ENCODE results near the gene MNT.

The MNT gene

DNA sequence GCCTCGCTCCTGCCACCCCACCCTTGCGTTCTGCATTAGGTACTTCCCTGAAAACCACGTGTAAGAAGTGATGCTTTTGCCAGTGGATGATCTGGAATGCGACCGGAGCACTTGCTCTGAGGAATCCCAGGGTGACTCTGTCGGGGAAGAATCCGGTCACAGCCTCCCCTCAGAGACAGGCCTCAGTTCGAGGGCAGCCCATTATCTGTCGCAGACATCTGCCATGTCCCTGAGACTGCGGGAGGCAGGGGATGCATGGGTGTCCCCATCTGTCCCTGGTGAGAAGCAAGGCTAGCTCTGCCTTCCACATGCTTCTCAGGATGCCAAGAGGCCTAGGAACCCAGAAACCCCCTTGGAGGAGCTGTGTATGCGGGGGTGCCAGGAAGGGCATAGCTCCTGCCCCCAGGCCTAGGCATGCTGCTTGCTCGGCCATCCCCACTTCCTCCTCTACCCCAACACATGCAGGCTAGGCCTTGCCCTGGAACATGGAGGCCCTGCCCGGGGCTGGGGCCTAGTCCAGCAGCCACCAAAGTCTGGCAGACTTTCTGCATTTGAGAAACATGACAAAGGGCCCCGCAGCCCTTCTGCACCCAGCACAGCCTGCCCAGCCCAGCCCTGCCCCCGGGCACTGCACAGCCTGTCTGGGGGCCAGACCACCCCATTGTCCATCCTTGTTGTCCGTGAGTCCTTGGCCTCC lies 20.5 kb downstream of the MNT start:
- DNase-seq = no peak

DNA sequence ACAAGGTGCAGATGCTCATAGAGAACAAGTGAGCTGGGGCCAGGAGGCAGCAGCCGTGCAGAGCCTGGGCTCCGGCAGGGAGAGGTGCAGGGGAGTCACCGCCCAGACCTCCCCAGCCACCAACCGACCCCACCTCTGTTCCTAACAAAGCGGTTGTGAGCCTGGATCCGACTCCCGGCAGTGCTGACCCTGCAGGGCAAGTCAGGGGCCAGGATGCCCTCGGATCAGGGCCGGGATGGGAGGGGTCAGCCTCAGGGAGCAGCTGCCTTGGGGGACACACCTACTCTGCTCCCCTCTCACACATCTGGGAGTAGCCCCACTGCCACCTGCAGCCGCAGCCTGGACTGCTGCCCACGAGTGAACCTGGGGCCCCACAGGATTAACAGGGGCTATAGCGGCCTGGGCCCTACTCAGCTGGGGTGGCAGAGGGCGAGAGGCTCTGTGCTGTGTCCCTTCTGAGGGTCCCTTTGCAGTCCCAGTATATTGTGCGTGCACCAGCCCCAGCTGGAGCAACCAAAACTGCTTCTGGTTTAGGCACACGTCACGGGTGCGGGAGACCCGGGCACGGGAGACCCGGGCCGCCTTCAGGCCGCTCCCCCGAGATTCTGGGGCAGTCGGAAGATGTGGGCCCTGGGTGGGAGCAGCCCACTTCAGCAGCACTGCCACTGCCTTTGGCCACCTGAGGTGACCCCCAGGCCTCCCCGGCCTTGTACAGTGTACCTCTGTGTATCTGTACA lies 21.2 kb downstream of the MNT start:
- DNase-seq = no peak

DNA sequence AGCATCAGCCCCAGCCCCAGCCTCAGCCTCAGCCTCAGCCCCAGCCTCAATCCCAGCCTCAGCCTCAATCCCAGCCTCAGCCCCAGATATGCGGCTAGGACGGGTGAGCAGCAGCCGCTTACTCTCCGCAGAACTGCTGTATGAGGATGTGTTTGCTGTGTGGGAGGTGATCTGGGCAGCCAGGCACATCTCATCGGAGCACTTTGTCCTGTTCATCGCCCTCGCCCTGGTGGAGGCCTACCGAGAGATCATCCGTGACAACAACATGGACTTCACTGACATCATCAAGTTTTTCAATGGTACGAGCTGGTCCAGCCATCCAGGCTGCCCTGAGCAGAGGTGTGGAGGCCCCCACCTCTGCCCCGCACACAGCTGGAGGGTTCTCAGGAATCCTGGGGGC lies 22.0 kb downstream of the MNT start:
- no peak for DNase-seq

DNA sequence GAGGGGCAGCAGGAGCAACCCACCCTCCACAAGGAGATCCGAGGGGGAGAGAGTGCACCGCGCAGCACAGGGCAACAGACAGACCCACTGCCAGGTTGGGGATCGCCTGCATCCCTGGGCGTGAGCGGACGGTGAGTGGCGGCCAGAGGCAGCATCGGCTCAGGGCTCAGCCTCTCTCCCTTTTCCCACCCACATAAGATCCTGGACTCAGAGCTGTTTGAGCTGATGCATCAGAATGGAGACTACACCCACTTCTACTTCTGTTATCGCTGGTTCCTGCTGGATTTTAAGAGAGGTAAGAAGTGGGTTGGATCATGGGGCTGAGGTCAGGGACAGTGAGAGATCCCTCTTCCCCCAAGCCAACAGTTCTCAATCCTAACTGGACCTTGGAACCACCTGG lies 23.2 kb downstream of the MNT start:
- DNase-seq = no peak

DNA sequence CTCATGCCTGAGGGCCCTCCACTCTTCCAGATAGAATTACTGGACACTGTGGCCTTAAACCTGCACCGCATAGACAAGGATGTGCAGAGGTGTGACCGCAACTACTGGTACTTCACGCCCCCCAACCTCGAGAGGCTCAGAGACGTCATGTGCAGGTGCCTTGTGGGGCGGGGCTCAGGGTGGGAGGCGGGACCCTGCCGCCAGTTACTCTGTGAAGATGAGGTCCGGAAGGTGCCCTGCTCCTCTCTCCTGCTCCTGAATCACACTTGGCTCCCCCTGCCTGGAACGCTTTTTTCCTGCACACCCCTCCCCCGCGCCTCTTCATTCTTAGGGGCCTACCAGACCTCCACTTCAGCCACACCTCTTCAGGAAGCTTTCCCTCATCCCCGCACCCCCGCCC lies 24.8 kb downstream of the MNT start:
- no peak for DNase-seq

DNA sequence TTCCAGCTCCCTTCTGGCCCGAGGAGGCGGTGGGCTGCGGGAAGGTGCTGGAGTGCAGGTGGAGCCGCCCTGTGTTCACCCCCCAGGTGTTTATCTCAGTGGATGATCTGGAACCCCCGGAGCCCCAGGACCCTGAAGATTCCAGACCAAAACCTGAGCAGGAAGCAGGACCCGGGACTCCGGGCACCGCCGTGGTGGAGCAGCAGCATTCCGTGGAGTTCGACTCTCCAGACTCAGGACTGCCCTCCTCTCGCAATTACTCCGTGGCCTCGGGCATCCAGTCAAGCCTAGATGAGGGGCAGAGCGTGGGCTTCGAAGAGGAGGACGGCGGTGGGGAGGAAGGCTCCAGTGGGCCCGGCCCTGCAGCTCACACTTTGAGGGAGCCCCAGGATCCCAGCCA lies 25.5 kb downstream of the MNT start:
- DNase-seq = no peak

DNA sequence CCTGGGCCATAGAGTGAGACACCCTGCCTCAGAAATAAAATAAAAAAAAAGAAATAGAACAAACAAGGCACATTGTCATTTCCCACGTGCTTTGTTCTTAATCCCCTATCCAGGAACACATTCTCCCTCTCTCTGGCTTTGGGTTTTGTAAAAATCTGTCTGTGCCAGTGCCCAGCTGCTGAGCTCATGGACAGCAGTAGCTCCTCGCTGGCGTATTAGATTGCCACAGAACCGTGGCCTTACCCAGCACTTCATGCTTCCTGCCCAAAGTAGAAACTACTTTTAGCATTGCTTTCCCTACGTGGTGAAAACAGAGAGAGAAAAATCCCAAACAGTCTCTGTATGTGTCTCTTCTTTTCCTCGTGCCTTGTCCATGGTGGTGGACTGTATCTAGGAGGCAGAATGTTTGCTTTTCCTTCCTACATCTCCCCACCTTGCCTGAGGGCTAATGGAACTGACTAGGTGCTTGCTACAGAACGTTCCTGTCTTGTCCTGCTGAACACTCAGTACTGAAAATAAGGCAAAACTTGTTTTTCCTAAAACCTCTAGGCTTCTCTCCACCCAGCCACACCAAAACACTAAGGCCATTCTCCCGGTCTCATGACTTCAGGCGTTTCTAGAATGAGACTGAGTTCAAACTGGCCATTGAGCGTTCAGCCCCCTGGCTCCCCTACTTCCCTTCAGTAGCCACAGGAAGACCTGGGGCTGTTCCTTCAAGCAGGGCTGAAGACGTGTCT lies 26.1 kb downstream of the MNT start:
- no peak for DNase-seq

DNA sequence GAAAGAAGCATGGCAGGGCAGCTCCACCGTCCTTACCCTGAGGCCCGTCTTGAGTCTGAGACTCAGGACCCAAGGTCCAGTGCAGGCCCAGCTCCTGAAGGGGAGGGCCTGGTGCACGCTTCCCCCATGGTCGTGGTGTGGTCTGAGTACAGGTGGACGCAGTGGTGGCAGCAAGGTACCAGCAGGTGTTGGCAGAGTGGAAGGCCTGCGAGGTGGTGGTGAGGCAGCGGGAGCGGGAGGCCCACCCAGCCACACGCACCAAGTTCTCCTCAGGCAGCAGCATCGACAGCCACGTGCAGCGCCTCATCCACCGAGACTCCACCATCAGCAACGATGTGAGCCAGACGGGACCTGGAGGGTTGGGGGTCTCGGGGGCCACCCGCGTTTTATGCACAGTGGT lies 27.7 kb downstream of the MNT start:
- DNase-seq = no peak

DNA sequence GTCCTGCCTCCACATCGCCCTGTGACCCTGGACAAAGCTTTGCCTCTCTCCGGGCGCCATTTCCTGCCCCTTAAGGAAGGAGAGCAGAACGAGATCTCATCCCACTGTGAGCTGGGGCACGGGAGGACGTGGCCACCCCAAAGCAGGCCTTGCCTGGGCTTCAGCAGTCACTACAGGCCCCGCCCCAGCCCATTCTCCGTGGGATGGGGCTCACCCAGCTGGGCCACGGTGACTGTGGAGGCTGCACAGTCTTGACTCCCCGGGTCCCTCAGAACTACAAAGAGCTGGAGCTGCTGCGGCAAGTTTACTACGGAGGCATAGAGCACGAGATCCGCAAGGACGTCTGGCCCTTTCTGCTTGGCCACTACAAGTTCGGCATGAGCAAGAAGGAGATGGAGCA lies 28.2 kb downstream of the MNT start:
- DNase-seq = no peak

DNA sequence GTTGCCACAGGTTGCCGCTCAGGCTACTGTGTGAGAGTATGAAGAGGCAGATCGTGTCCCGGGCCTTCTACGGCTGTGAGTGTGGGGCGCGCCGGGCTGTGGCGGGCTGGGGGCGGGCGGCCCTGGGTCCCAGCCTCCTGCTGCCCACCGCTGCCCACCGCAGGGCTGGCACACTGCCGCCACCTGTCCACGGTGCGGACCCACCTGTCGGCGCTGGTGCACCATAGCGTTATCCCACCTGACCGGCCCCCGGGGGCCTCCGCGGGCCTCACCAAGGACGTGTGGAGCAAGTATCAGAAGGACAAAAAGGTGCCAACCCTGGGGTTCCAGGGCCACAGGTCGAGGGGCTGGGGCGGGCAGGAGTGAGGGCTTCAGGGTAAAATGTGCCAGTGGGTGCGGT lies 28.7 kb downstream of the MNT start:
- no peak for DNase-seq

DNA sequence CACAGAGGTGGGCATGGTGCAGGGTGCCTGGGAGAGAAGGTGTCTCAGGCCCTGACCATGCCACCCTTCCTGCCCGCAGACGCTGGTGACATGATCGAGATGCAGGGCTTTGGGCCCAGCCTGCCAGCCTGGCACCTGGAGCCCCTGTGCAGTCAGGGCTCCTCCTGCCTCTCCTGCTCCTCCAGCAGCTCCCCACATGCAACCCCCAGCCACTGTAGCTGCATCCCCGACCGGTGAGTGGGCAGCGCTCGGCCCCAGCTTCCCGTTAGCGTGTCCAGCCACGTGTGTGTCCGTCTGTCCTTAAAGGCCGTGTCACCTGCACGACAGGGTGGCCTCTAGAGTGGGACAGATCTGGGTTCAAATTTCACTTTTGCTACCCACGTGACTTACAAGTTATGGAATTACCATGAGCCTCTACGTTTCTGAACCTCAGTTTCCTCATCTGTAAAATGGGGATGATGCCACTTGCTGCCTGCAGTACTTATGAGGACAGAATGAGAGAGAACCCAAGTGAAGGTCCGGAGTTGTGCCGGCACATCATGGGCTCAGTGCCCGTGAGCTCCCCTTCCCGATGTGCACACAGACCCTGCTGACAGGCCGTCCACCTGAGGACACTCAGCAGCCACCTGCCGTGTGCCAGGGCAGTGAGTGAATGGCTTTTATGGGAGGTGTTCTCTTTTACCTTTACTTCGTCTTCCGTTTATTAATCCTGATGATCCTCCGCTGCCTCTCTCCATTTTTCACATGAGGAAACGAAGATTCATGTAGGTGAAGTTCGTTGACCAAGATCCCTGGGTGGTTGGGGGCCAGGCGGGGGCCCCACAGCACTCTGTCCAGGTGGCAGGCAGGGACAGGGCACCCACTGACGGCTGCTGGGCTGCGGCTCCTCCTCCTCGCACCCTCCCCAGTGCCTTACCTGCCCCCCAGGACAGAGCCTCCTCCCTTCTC lies 29.4 kb downstream of the MNT start:
- DNase-seq = no peak

DNA sequence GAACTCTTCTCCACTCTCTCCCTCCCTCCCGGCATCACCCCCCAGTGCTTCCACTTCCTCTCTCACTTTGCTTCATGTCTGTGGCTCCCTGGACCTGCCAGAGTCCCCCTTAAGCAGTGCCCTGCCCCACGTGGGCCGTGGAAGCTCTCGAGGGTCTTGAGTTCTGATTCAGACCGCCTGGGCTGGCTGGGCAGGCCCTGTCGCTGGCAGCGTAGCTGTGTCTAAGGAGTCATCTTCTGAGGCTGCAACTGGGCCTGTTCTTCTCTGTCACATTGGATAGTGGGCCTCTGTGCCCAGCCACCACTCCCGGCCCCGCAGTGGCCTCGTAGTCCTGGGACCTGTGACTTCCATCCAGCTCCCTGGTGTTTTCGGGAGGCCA lies 30.7 kb downstream of the MNT start:
- no peak for DNase-seq

DNA sequence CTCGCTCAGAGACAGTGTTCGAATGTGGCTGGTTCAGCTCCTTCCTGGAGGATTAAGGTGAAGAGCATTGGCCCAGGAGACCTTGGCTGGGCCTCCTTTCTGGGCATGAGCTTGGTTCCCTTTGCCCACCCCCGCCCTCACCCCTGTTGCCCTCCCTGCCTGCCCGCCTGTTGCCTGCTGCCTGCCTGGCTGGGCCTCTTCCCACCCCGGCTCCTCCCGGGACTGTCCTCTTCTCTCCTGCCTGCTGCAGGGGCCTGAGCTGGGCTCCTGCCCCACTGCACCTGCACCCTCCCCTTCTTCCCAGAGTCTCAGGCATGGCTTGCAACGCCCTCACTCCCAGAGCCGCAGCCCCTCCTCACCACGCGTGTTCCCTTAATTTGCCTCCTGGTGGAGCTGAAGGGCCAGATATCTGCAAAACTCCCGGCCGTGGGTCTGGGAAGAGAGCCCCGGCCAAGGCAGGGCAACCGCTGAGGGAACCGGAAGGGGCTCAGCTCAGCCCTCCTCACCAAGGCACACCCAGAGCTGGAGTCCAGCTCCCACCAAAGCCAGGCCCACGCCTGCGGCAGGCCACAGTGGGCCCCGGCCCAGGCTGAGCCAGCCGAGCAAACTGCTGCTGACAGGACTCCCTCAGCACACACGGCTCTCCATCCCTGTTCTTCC lies 31.2 kb downstream of the MNT start:
- no peak for DNase-seq

DNA sequence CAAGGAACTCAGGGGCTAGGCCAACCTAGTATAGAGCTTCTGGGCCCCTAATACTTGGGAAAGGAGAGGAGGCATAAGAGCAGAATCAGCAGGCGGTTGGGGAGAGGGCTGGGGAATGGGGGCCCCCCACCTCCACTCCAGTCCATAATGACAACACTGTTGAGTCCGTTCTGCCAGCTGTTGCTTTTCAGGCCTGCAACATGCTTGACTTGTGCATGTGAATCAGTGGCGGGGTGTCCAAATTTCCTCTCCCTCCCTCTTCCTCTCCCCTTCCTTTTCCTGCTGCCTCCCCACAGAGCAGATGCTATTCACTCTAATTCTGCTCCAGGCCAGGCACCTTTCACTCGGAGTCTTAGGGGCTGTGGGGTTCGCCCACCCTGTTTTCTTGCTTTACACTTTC lies 31.8 kb downstream of the MNT start:
- no peak for DNase-seq

DNA sequence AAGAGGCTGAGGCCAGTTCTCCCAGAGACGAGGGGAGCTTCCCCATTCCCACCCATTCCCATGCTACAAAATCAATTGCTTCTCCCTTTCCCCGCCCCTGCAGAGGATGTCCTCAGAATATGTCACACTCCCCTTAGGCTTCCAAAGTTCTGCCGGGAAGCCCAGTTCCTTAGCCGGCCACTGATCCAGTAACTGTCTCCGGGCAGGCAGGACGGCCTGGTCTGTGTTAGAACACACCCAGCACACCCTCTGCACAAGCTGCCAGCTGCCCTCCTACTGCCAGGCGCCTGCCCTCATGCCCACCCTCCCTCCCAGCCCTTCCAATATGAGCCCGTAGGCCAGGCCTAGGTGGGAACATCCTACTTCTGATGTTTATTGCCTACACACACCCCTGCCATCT lies 32.5 kb downstream of the MNT start:
- DNase-seq = no peak

DNA sequence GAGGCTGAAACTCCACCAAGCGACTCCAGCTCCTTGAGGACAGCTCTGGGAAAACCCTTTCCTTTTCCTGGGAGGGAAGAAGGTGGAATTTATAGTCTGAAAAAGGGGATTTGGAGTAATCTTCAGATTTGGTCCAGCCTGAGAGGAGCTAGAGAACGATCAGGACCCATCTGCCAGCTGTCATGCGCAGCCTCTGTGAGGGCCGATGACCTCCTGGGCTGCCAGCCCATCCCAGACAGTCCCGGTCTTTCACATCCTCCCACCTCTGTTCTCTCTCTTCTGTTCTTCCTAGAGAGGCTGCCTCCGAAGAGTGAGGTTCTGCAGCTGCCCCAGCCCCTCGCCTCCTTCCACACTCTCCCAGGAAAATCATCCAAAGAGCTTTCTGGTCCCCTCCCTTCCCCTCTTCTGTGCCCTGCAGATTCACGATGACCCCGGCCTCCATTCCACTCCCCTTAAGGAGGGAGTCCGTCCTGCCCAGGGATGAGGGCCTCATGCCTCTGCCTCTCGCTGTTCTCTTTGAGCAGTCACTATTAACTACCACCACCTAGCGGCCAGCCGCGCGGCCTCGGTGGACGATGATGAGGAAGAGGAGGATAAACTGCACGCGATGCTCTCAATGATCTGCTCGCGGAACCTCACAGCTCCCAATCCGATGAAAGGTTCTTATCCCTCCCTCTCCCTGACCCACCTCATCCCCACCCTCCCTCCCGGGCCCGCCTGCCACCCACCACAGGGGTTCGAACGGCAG lies 33.9 kb downstream of the MNT start:
- no peak for DNase-seq

DNA sequence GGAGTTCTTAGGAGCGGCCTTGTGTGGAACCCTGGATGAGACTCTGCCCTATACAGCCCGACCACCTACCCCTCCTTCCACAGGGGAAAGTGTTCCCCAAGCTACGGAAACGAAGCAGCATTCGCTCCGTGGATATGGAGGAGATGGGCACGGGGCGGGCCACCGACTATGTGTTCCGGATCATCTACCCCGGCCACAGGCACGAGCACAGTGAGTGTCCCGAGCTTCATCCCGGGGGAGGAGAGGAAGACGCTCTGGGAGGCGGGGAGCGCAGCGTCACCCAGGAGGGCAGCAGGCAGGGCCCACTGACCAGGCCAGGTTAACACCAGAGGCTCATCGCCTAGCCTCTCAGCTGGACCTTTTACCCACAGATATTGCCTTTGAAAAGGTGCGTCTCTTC lies 35.7 kb downstream of the MNT start:
- no peak for DNase-seq

DNA sequence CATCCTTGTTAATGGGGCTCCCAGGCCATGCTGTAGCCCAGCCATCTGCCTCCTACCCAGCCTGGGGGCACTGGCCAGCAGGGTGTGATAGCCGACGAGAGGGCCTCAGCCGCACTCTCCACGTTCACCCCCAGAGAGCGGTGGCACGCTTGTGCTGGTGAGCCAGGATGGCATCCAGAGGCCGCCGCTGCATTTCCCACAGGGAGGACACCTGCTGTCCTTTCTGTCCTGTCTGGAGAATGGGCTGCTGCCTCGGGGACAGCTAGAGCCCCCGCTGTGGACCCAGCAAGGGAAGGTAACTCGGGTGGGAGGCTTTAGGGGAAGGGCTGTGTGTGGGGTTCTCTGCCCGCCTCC lies 36.1 kb downstream of the MNT start:
- DNase-seq = no peak

DNA sequence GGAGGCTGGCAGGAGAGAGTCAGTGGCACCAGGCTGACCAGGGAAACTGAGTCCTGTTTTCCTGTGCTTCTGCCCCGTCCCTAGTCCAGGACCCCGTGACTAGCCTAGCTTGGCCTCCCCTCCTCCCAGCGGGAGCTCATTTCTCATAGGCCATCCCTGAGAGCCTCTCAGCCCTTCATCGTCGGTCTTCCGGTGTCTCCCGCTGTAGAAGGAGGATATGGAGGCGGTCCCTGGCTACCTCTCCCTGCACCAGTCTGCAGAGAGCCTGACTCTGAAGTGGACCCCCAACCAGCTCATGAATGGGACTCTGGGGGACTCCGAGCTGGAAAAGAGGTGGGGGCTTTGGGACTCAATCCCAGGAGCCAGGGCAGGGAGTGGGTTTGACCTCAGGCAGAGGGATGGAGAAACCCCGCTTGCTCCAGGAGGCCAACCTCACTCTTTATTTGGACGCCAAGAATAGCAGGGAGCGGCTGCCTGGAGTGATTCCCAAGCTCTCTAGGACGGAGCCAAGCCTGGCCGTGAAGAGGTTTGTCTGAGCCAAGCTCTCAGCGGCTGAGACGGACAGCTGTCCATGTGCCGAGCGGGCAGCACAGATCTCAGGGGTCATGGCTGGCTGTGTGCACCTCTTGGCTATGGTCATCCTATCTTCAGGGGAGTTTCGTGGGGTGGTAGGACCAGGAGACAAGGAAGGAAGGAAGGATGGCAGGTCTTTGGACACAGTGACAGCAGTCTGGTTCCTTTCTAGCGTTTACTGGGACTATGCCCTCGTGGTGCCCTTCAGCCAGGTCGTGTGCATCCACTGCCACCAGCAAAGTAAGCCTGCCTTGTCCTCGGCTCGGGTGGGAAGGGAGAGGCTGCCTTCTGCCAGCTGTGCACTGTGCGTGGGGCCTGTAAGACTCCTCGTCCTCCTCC lies 36.8 kb downstream of the MNT start:
- no peak for DNase-seq

DNA sequence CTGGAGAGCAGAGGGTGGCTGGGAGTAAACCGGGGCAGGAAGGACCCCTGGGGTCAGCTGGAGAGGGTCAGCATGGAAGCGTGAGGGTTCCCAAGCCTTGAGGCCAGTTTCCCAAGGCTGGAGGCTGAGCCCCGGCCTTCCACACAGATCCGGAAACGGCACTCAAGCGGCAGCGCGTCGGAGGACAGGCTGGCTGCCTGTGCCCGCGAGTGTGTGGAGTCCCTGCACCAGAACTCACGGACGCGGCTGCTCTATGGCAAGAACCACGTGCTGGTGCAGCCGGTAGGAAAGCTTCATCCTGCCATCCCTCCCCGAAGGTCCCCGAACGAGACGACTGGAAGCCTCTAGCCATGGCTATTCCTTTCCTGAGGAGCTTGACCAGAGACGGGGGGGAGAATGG lies 37.5 kb downstream of the MNT start:
- no peak for DNase-seq

DNA sequence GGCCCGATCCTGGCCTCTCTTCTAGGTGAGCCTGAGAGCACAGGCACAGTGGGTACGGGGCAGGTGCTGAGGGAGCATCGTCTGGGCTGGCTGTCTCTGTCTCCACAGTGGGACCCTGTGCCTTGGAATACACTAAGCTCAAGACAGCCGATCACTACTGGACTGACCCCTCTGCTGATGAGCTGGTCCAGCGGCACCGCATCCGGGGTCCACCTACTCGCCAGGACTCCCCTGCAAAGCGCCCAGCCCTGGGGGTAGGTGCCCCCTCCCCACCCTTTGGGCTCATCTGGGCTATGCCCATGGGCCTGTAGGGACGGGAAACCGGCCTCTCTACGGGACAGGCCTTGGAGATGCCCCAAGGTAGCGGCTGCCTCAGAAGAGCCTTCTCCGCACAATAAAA lies 38.0 kb downstream of the MNT start:
- no peak for DNase-seq
